ENCODE results near the gene CCM2.

Gene CCM2

DNA sequence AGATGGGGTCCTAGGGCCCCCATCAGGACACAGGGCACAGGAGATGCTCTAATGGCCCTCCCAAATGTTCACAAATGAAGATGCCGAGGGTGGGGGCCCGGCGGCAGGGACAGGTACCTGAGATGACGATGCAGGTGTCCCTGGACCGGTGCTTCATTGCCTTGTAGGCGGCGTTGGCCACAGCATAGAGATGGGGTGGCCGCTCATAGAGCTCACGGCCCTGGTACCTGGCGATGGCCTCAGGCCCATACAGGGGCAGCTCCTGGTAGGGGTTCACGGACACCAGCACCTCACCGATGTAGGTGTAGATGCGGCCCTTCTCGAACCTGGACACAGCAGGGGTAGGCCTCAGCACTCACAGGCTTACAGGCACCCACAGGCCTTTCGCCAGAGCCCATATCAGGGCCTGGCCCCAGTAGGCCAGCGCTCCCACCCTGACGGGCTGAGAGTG lies 23.2 kb upstream of the CCM2 start:
- H3K27me3 ChIP-seq (replicated peaks; ENCODE audit: control insufficient read depth, insufficient read depth, low read length, poor library complexity, severe bottlenecking) = no peaks in the 10 kb centered on the region
- peaks cover 66% of the 10 kb centered on the region for H3K4me1 ChIP-seq (ENCODE audit: control insufficient read depth, insufficient read depth, low read length, poor library complexity, severe bottlenecking)
- H3K4me3 ChIP-seq (ENCODE audit: insufficient read depth, low read depth, low read length, poor library complexity, severe bottlenecking) = peak overlapping the region; percentile 77
- peaks cover 51% of the 10 kb centered on the region for H3K36me3 ChIP-seq (ENCODE audit: control insufficient read depth, insufficient read depth, low read length)
- H3K27ac ChIP-seq (ENCODE audit: insufficient read depth, low read length, poor library complexity, severe bottlenecking) = peak overlapping the region; percentile 93
- DNase-seq = no peak
- H3K9me3 ChIP-seq (ENCODE audit: control insufficient read depth, low read length) = no peaks in the 10 kb centered on the region

DNA sequence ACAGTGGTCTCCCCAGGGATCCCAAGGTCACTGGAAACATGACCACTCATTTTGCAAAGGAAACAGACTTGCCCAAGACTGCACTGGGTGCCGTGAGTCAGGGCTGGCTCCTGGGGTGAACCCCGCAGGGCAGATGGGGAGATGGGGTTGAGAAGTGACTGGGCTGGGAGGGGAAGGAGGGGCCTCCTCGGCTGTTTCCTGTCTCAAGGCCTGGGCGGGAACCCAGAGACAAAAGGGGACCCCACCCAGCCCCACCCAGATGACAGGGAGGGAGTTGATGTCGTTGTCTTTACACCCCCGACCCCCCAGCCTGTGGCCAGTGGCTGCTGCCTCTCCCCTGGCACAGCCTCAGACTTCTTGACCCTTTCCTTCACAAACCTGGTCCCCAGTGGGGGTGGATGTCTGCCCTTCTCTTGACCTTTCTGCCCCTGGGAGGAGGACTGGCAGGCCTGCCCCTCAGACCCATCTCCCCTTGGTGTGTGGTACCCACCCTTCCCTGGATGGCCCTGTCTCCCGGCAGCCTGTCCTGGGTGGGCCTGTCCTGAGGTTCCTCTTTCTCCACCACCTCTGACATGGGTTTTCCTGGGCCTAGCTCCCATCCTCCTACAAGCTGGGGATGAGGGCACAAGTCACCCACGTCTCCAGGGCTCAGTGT lies 22.6 kb upstream of the CCM2 start:
- peak; percentile 50 to 67 (median 66) for DNase-seq
- no peaks in the 10 kb centered on the region for H3K9me3 ChIP-seq (ENCODE audit: control insufficient read depth, low read length)
- peak overlapping the region; percentile 93 for H3K27ac ChIP-seq (ENCODE audit: insufficient read depth, low read length, poor library complexity, severe bottlenecking)
- H3K36me3 ChIP-seq (ENCODE audit: control insufficient read depth, insufficient read depth, low read length) = peaks cover 45% of the 10 kb centered on the region
- peak overlapping the region; percentile 77 for H3K4me3 ChIP-seq (ENCODE audit: insufficient read depth, low read depth, low read length, poor library complexity, severe bottlenecking)
- H3K4me1 ChIP-seq (ENCODE audit: control insufficient read depth, insufficient read depth, low read length, poor library complexity, severe bottlenecking) = peaks cover 67% of the 10 kb centered on the region
- no peaks in the 10 kb centered on the region for H3K27me3 ChIP-seq (replicated peaks; ENCODE audit: control insufficient read depth, insufficient read depth, low read length, poor library complexity, severe bottlenecking)

DNA sequence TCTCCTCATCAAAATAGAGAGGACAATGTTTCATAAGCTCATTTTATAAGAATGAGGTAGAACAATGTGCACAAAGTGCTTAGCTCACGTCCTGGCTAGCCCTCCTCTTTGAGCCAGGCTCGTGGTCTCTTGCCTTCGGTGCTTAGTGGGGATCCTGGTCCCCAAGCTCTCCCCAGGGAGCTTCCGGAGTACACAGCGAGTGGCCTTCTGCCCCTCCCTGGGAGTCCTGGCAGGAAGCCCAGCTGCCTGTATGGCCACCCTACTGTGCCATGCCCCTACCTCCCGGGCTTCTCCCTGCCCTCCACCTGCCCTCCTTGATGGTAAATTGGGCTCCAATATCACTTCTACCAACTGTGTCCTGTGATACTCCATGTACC lies 22.1 kb upstream of the CCM2 start:
- Histone ChIP-seq H3K27ac (ENCODE audit: insufficient read depth, low read length, poor library complexity, severe bottlenecking) (peak overlapping the region; percentile 93), H3K4me1 (ENCODE audit: control insufficient read depth, insufficient read depth, low read length, poor library complexity, severe bottlenecking) (peaks cover 67% of the 10 kb centered on the region), H3K27me3 (replicated peaks; ENCODE audit: control insufficient read depth, insufficient read depth, low read length, poor library complexity, severe bottlenecking) (no peaks in the 10 kb centered on the region), H3K9me3 (ENCODE audit: control insufficient read depth, low read length) (no peaks in the 10 kb centered on the region), H3K4me3 (ENCODE audit: insufficient read depth, low read depth, low read length, poor library complexity, severe bottlenecking) (peak overlapping the region; percentile 77), H3K36me3 (ENCODE audit: control insufficient read depth, insufficient read depth, low read length) (peaks cover 45% of the 10 kb centered on the region)
- no peak for DNase-seq

DNA sequence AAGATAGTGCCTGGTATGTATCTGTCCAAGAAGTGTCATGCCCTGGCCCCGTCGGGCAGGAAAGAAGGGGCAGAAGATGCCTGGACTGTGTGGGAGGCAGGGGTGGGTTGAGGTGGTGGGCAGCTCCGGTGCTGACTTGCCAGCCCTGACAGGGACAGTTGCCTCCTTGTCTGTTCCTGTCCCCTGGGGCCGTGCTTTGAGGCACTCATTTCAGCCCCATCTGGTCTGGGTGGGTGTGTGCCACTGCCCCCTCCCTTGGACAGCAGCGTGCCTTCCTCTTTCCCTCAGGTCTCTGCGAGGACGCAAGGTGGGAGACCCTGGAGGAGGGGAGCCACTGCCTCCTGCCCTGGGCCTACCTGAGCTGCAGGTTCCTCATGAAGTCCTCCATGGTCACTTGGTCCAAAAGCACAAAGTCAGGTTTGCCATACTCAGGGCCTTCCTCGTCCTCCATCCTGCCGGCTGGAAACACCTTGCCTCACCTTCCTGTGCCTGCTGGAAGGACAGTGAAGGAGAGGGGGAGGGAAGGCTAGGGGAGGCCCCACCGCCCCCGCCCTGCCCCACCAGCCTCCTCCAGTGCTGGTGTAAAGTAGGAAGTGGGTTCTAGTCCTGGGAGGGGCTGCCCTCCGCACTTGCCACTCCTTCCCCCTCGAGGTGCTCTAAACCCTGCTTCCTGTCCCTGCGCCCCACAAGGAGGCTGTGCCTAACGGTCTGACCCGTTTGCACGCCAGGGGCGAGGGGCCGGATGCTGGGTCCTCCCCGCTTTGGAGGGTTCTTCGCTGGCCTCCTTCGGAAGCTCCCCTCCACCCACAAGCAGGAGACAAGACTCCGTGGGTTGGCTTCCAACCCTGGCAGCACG lies 21.3 kb upstream of the CCM2 start, which contains the start of gene MYO1G:
TSS of gene MYO1G (minus strand) at position 505 of the 856 bp plus-strand sequence. CDS start at position 451, 54 bp downstream.
- Histone ChIP-seq H3K4me1 (ENCODE audit: control insufficient read depth, insufficient read depth, low read length, poor library complexity, severe bottlenecking) (peaks cover 65% of the 10 kb centered on the region), H3K4me3 (ENCODE audit: insufficient read depth, low read depth, low read length, poor library complexity, severe bottlenecking) (peak within 1 kb of the TSS; percentile 77), H3K9me3 (ENCODE audit: control insufficient read depth, low read length) (no peaks in the 10 kb centered on the region), H3K27ac (ENCODE audit: insufficient read depth, low read length, poor library complexity, severe bottlenecking) (peak within 1 kb of the TSS; percentile 93), H3K27me3 (replicated peaks; ENCODE audit: control insufficient read depth, insufficient read depth, low read length, poor library complexity, severe bottlenecking) (no peaks in the 10 kb centered on the region), H3K36me3 (ENCODE audit: control insufficient read depth, insufficient read depth, low read length) (peaks cover 45% of the 10 kb centered on the region)
- DNase-seq = peak; percentile 78 to 85 (median 84)

DNA sequence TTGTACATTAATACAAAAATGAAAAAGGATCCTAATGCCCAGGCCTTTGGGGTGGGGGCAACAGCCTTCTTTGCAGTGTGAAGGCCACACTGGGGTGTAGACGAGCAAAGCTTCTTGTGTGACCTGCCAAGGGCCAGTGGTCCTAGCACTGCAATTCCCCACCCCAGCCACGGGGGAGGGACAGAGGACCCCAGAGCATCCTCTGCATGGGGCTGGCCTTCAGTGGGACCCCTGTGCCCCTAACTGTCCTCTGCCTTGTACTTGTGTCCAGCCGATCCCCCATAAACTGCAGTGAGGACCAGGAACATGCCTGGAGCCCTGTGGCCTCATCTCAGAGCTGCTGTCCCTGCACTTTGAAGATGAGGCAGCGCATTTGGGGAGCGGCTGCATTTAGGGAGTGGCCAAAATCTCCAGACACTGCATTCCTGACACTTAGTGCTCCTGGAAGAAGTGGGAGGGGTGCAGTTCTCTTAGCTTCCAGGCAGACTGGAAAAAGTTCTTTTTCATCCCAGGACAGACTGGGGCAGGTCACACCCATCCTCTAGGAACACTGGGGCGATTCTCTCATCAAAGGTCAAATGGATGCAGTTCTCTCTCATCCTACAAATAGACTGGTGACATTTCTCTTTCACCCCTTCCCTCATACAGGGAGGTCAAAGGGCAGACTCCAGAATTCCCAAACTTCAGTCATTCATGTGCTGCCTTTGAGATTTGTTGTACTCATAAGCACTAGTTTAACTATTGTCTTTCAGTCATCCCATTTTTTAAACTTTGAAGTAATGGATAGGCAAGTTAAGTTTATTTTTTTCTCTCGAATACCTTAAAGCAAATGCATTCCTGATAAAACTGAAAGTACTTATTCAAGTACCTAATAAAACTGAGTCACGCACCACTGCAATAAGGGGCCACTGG lies 20.3 kb upstream of the CCM2 start:
- peak overlapping the region; percentile 77 for H3K4me3 ChIP-seq (ENCODE audit: insufficient read depth, low read depth, low read length, poor library complexity, severe bottlenecking)
- H3K27ac ChIP-seq (ENCODE audit: insufficient read depth, low read length, poor library complexity, severe bottlenecking) = peak overlapping the region; percentile 93

DNA sequence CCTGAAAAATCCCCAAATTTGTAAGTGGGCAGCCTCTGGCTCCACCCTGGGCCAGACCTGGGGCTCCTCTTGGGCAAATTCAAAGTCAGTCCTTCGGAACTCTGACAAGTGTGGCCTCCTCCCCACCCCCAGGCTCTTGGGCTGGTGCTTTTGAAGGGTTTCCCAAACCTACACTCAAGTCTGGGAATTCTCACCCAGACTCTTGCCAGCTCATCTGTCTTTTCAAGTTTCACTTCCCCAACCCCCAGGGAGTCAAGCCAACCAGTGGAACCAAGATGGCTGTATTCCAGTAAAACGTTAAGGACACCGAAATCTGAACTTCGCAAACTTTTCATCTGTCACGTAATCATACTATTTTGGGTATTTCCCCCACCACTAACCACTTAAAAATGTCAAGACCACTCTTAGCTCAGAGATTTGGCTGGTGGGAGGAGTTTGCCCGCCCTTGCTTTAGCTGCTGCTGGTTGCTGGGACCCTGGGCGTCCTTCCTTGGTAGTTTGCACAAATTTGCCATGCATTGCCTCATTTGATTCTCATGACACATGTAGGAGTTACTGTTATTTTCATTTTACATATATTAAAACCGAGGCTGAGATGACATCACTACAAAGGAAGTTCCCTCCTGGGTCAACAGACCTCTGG lies 19.5 kb upstream of the CCM2 start:
- peak; percentile 55 to 75 (median 65) for DNase-seq
- Histone ChIP-seq H3K27ac (ENCODE audit: insufficient read depth, low read length, poor library complexity, severe bottlenecking) (peak overlapping the region; percentile 93), H3K9me3 (ENCODE audit: control insufficient read depth, low read length) (no peaks in the 10 kb centered on the region), H3K27me3 (replicated peaks; ENCODE audit: control insufficient read depth, insufficient read depth, low read length, poor library complexity, severe bottlenecking) (no peaks in the 10 kb centered on the region), H3K4me3 (ENCODE audit: insufficient read depth, low read depth, low read length, poor library complexity, severe bottlenecking) (no peak overlapping the region), H3K4me1 (ENCODE audit: control insufficient read depth, insufficient read depth, low read length, poor library complexity, severe bottlenecking) (peaks cover 73% of the 10 kb centered on the region), H3K36me3 (ENCODE audit: control insufficient read depth, insufficient read depth, low read length) (peaks cover 44% of the 10 kb centered on the region)

More for the DNA sequence above, 20.3 kb upstream of the CCM2 start:
- DNase-seq = no peak
- peaks cover 66% of the 10 kb centered on the region for H3K4me1 ChIP-seq (ENCODE audit: control insufficient read depth, insufficient read depth, low read length, poor library complexity, severe bottlenecking)
- H3K9me3 ChIP-seq (ENCODE audit: control insufficient read depth, low read length) = no peaks in the 10 kb centered on the region
- no peaks in the 10 kb centered on the region for H3K27me3 ChIP-seq (replicated peaks; ENCODE audit: control insufficient read depth, insufficient read depth, low read length, poor library complexity, severe bottlenecking)
- peaks cover 45% of the 10 kb centered on the region for H3K36me3 ChIP-seq (ENCODE audit: control insufficient read depth, insufficient read depth, low read length)

DNA sequence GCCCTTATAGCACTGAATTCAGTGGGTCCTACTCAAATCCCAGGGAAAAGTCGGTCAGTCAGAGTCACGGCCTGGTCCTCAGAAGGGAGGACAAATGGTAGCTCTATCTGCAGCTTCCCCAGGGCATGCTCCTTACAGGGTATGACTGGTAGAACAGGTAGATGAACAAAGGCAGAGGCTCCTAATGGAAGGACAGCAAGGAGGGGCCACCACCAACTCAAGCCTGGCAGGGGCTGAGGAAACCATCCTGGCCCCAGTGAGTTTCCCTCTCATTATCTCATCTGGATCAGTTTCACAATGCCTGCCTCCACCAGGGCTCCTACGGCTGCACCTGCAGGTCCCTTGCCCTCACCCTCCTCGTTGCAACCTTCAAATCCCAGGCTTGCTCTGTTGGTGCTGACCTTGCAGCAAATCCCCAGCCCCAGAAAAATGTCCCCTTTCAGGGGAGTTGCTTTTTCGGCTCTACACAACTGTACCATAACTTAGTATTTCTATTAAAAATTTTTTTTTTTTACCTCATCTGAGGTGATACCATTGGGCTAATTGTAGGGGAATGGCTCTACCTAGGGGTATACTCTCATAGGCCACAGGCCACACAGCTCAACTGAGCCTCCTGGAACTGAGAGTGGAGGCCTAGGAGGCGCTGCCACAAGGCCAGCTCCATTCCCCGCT lies 18.8 kb upstream of the CCM2 start:
- Histone ChIP-seq H3K27ac (ENCODE audit: insufficient read depth, low read length, poor library complexity, severe bottlenecking) (peak overlapping the region; percentile 93), H3K27me3 (replicated peaks; ENCODE audit: control insufficient read depth, insufficient read depth, low read length, poor library complexity, severe bottlenecking) (no peaks in the 10 kb centered on the region), H3K4me3 (ENCODE audit: insufficient read depth, low read depth, low read length, poor library complexity, severe bottlenecking) (no peak overlapping the region), H3K36me3 (ENCODE audit: control insufficient read depth, insufficient read depth, low read length) (peaks cover 37% of the 10 kb centered on the region), H3K4me1 (ENCODE audit: control insufficient read depth, insufficient read depth, low read length, poor library complexity, severe bottlenecking) (peaks cover 74% of the 10 kb centered on the region), H3K9me3 (ENCODE audit: control insufficient read depth, low read length) (no peaks in the 10 kb centered on the region)
- DNase-seq = no peak

DNA sequence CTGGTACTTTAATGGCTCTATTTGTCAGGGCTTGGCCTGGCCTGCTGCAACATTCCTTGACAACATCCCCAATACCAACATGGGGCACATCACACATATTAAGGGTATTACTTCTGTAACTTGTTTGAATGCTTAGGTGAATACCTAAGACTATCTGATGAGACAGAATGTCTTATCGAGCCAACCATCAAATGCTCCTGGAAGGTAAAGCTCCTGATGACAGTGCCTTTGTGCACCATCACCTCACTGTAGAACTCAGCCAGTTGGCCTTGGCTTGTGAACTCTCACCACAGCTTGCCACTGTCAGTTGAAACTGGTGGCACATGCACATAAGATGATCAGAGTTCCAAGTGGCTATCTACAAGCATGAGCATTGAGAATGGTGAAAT lies 17.5 kb upstream of the CCM2 start:
- Histone ChIP-seq H3K27ac (ENCODE audit: insufficient read depth, low read length, poor library complexity, severe bottlenecking) (peak overlapping the region; percentile 12), H3K4me3 (ENCODE audit: insufficient read depth, low read depth, low read length, poor library complexity, severe bottlenecking) (no peak overlapping the region), H3K36me3 (ENCODE audit: control insufficient read depth, insufficient read depth, low read length) (peaks cover 31% of the 10 kb centered on the region), H3K9me3 (ENCODE audit: control insufficient read depth, low read length) (no peaks in the 10 kb centered on the region), H3K27me3 (replicated peaks; ENCODE audit: control insufficient read depth, insufficient read depth, low read length, poor library complexity, severe bottlenecking) (no peaks in the 10 kb centered on the region), H3K4me1 (ENCODE audit: control insufficient read depth, insufficient read depth, low read length, poor library complexity, severe bottlenecking) (peaks cover 69% of the 10 kb centered on the region)
- no peak for DNase-seq

DNA sequence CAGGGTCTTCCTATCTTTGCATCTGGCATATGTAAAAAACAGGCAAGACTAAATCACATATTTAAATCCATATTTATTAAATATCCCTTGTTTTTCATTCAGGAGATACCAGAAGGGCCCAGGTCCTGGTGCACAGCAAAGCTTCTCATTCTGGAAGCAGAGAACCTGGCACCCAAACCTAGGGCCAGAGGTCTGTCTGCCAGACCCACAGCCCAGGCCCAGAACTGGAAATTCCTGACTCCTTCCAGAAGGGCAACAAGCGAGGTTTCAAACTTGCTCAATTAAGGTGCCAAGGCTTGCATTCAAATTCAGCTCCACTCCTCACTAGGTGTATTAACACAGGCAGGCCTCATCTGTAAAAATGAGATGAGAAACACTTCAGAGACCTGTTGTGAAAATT lies 17.0 kb upstream of the CCM2 start:
- Histone ChIP-seq H3K27me3 (replicated peaks; ENCODE audit: control insufficient read depth, insufficient read depth, low read length, poor library complexity, severe bottlenecking) (no peaks in the 10 kb centered on the region), H3K4me1 (ENCODE audit: control insufficient read depth, insufficient read depth, low read length, poor library complexity, severe bottlenecking) (peaks cover 66% of the 10 kb centered on the region), H3K36me3 (ENCODE audit: control insufficient read depth, insufficient read depth, low read length) (peaks cover 31% of the 10 kb centered on the region), H3K4me3 (ENCODE audit: insufficient read depth, low read depth, low read length, poor library complexity, severe bottlenecking) (no peak overlapping the region), H3K9me3 (ENCODE audit: control insufficient read depth, low read length) (no peaks in the 10 kb centered on the region), H3K27ac (ENCODE audit: insufficient read depth, low read length, poor library complexity, severe bottlenecking) (peak overlapping the region; percentile 96)
- no peak for DNase-seq
